SK-N-SH (cell line): ENCODE data around the gene FERMT2.

ENCODE experiments used
- CTCF ChIP-seq: fragments of 200-600 bp; sonication (generic); IDR thresholded peaks from 2 replicates; pipeline ENCODE4 v1.6.1; 2017; ENCODE audit warnings: antibody characterized with exemption, mild to moderate bottlenecking, moderate library complexity
- FOXJ3 ChIP-seq: sonication (generic); formaldehyde crosslinking; IDR thresholded peaks from 2 replicates; pipeline ENCODE4 v1.5.1; 2020; ENCODE audit warnings: mild to moderate bottlenecking, missing genetic modification reagents
- POLR2AphosphoS5 ChIP-seq: IDR thresholded peaks from 2 replicates; pipeline ENCODE4 v1.6.1; 2012; ENCODE audit warnings: low read depth, low read length
- RAD21 ChIP-seq: IDR thresholded peaks from 2 replicates; pipeline ENCODE4 v1.6.1; 2012; ENCODE audit warnings: mild to moderate bottlenecking, low read length
- TCF12 ChIP-seq: IDR thresholded peaks from 2 replicates; pipeline ENCODE4 v1.4.0; 2012
- TF ChIP-seq, protein P1 (sequence below): fragments of 150-350 bp; IDR thresholded peaks from 2 replicates; pipeline ENCODE4 v1.6.1; 2017; ENCODE audit warnings: antibody characterized with exemption, low read length, low read depth, borderline replicate concordance

DNA sequence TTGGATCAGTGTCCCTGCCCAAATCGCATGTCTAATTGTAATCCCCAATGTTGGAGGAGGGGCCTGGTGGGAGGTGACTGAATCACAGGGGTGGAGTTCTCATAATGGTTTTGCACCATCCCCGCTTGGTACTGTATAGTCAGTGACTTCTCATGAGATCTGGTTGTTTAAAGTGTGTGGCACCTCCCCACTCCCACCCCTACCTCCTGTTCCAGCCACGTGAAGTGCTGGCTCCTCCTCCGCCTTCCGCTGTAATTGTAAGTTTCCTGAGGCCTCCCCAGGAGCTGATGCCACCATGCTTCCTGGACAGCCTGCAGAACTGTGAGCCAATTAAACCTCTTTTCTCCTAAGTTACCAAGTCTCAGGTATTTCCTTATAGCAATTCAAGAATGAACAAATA is 67.2 kb downstream of the FERMT2 start:
- TF ChIP-seq, protein P1, sequence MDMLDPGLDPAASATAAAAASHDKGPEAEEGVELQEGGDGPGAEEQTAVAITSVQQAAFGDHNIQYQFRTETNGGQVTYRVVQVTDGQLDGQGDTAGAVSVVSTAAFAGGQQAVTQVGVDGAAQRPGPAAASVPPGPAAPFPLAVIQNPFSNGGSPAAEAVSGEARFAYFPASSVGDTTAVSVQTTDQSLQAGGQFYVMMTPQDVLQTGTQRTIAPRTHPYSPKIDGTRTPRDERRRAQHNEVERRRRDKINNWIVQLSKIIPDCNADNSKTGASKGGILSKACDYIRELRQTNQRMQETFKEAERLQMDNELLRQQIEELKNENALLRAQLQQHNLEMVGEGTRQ: no peak
- no peak for TF ChIP-seq CTCF
- TF ChIP-seq RAD21: no peak
- no peak for TF ChIP-seq FOXJ3 (CRISPR knock-in tag)
- no peak for TF ChIP-seq POLR2AphosphoS5
- no peak for TF ChIP-seq TCF12
